Measurements from ENCODE around the gene GTF2A1L.

DNA sequence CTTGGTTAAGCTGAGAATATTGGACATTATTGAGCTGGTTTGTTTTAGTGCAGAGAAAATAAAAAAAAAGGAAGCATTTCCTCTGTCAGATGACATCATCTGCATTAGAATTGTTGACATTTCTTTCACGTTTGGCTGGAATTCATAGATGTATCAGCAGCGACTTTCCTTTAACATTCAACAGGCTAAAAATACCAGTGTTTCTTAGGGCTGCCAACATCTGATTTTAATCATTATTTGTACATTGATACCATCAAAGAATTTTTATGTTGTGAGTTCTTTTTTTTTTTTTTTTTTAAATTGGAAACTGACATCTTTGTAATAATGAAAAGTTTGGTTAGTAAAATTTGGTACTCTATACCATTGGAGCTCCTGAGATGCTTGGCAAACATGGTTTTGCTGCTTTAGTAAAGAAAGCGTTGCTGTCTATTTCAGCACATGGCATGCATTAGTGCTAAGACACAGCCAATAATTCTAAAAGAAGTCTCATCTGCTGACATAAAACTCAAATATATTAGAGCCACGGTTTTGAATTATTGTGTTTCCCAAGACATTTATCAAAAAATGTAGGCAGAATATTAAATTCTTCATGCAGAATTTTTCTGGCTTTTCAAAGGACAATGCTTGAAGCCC, 33.6 kb downstream of the GTF2A1L start:
- TF ChIP-seq, protein P1, sequence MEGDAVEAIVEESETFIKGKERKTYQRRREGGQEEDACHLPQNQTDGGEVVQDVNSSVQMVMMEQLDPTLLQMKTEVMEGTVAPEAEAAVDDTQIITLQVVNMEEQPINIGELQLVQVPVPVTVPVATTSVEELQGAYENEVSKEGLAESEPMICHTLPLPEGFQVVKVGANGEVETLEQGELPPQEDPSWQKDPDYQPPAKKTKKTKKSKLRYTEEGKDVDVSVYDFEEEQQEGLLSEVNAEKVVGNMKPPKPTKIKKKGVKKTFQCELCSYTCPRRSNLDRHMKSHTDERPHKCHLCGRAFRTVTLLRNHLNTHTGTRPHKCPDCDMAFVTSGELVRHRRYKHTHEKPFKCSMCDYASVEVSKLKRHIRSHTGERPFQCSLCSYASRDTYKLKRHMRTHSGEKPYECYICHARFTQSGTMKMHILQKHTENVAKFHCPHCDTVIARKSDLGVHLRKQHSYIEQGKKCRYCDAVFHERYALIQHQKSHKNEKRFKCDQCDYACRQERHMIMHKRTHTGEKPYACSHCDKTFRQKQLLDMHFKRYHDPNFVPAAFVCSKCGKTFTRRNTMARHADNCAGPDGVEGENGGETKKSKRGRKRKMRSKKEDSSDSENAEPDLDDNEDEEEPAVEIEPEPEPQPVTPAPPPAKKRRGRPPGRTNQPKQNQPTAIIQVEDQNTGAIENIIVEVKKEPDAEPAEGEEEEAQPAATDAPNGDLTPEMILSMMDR (conservative IDR thresholded peaks at IDR 0.05; ENCODE audit: low read length): no peak
- no peak for TF ChIP-seq EZH2phosphoT487 (IDR thresholded peaks at IDR 0.05; ENCODE audit: borderline replicate concordance, low read depth, low read length)
